Measurements from ENCODE around the gene ZNF407. TPM values are rescaled to one million over a fixed set of nuclear protein-coding genes. Genes with fewer than 3 reads are reported as not detected.

The ZNF407 gene
- total RNA-seq, 1 experiment from 2014 or later: 15.9 TPM

- BruUV-seq (replicated peaks): no TSS peak
- no peak for DNase-seq (ENCODE audit: low spot score)
- no peaks in the 10 kb centered on the region for H3K9me3 ChIP-seq (ENCODE audit: low read depth, low read length, poor library complexity, severe bottlenecking)
- H3K36me3 ChIP-seq (ENCODE audit: insufficient read depth, low read length, poor library complexity, severe bottlenecking): no peaks in the 10 kb centered on the region
- H3K27ac ChIP-seq (ENCODE audit: low read depth, low read length, poor library complexity, severe bottlenecking): no peak overlapping the region
- intact Hi-C loops (cut with micrococcal nuclease; ENCODE audit: unreplicated experiment): no loop called here
- H3K27me3 ChIP-seq (replicated peaks; ENCODE audit: insufficient read depth, low read depth, low read length, poor library complexity): no peaks in the 10 kb centered on the region
- TF ChIP-seq CTCF (conservative IDR thresholded peaks at IDR 0.05; ENCODE audit: low read depth, low read length) (no peak), EZH2 (IDR thresholded peaks at IDR 0.05; ENCODE audit: borderline replicate concordance, low read depth, low read length, poor library complexity, severe bottlenecking) (no peak)
- H3K4me3 ChIP-seq (ENCODE audit: low read depth, low read length, poor library complexity, severe bottlenecking): no peak overlapping the region
- POLR2A ChIA-PET (ENCODE audit: low non-redundant PET): no interaction called here
- CTCF ChIA-PET: no interaction called here
- H3K4me1 ChIP-seq (ENCODE audit: insufficient read depth, low read length, poor library complexity, severe bottlenecking): no peaks in the 10 kb centered on the region
Observed at GRCh38 chr18:74694436-74694835, 96.8 kb downstream of the ZNF407 start.

- H3K4me1 ChIP-seq (ENCODE audit: insufficient read depth, low read length, poor library complexity, severe bottlenecking): no peaks in the 10 kb centered on the region
- TF ChIP-seq EZH2 (IDR thresholded peaks at IDR 0.05; ENCODE audit: borderline replicate concordance, low read depth, low read length, poor library complexity, severe bottlenecking) (no peak), CTCF (conservative IDR thresholded peaks at IDR 0.05; ENCODE audit: low read depth, low read length) (no peak)
- ChIA-PET CTCF (no interaction called here), POLR2A (ENCODE audit: low non-redundant PET) (no interaction called here)
- no peaks in the 10 kb centered on the region for H3K36me3 ChIP-seq (ENCODE audit: insufficient read depth, low read length, poor library complexity, severe bottlenecking)
- no peak overlapping the region for H3K27ac ChIP-seq (ENCODE audit: low read depth, low read length, poor library complexity, severe bottlenecking)
- BruUV-seq (replicated peaks): no TSS peak
- H3K4me3 ChIP-seq (ENCODE audit: low read depth, low read length, poor library complexity, severe bottlenecking): no peak overlapping the region
- DNase-seq (ENCODE audit: low spot score): no peak
- no peaks in the 10 kb centered on the region for H3K27me3 ChIP-seq (replicated peaks; ENCODE audit: insufficient read depth, low read depth, low read length, poor library complexity)
- no peaks in the 10 kb centered on the region for H3K9me3 ChIP-seq (ENCODE audit: low read depth, low read length, poor library complexity, severe bottlenecking)
- intact Hi-C loops (cut with micrococcal nuclease; ENCODE audit: unreplicated experiment): no loop called here
Observed at GRCh38 chr18:74695170-74695569, 97.5 kb downstream of the ZNF407 start.

- TF ChIP-seq EZH2 (IDR thresholded peaks at IDR 0.05; ENCODE audit: borderline replicate concordance, low read depth, low read length, poor library complexity, severe bottlenecking) (no peak), CTCF (conservative IDR thresholded peaks at IDR 0.05; ENCODE audit: low read depth, low read length) (no peak)
- no TSS peak for BruUV-seq (replicated peaks)
- no peaks in the 10 kb centered on the region for H3K36me3 ChIP-seq (ENCODE audit: insufficient read depth, low read length, poor library complexity, severe bottlenecking)
- no peak overlapping the region for H3K4me3 ChIP-seq (ENCODE audit: low read depth, low read length, poor library complexity, severe bottlenecking)
- ChIA-PET CTCF (no interaction called here), POLR2A (ENCODE audit: low non-redundant PET) (no interaction called here)
- DNase-seq (ENCODE audit: low spot score): no peak
- intact Hi-C loops (cut with micrococcal nuclease; ENCODE audit: unreplicated experiment): no loop called here
- no peaks in the 10 kb centered on the region for H3K9me3 ChIP-seq (ENCODE audit: low read depth, low read length, poor library complexity, severe bottlenecking)
- no peaks in the 10 kb centered on the region for H3K4me1 ChIP-seq (ENCODE audit: insufficient read depth, low read length, poor library complexity, severe bottlenecking)
- no peak overlapping the region for H3K27ac ChIP-seq (ENCODE audit: low read depth, low read length, poor library complexity, severe bottlenecking)
- H3K27me3 ChIP-seq (replicated peaks; ENCODE audit: insufficient read depth, low read depth, low read length, poor library complexity): no peaks in the 10 kb centered on the region
Observed at GRCh38 chr18:74698881-74699280, 101.2 kb downstream of the ZNF407 start.

All from A673 (cell line).